ENCODE results near the gene DENND4C. TPM values are rescaled to one million over a fixed set of nuclear protein-coding genes. Genes with fewer than 3 reads are reported as not detected.

DENND4C gene
- total and polyA plus RNA-seq, 2 of the 4 experiments (the other 2 are of a cell fraction): 9.0 to 32.6 TPM

GRCh38 chr9:19216466-19216865 lies 14.0 kb upstream of the DENND4C start:
- Histone ChIP-seq H3K36me3 (ENCODE audit: control insufficient read depth, insufficient read depth, low read length) (no peaks in the 10 kb centered on the region), H4K5ac (ENCODE audit: low read depth, low read length) (no peak overlapping the region), H3K14ac (replicated peaks; ENCODE audit: low read depth, low read length) (no peak overlapping the region), H2BK120ac (ENCODE audit: low read depth, low read length) (no peak overlapping the region), H2BK15ac (ENCODE audit: low read depth, low read length) (no peak overlapping the region), H4K91ac (ENCODE audit: insufficient read depth, low read depth, low read length) (no peak overlapping the region), H3K18ac (ENCODE audit: low read depth, low read length) (no peak overlapping the region), H2AK5ac (ENCODE audit: low read depth, low read length) (no peak overlapping the region), H3K4me1 (ENCODE audit: control insufficient read depth, insufficient read depth, low read length) (no peaks in the 10 kb centered on the region), H3K23ac (ENCODE audit: low read depth, low read length) (no peak overlapping the region), H3K9me1 (ENCODE audit: insufficient read depth, low read length) (no peaks in the 10 kb centered on the region), H2BK20ac (ENCODE audit: low read depth, low read length) (no peak overlapping the region), H3K27ac (ENCODE audit: insufficient read depth, low read length) (no peak overlapping the region), H3K4ac (ENCODE audit: low read depth, low read length) (no peak overlapping the region), H3K4me2 (ENCODE audit: low read depth, low read length) (no peak overlapping the region), H3K9me3 (ENCODE audit: control insufficient read depth, insufficient read depth, low read length) (no peaks in the 10 kb centered on the region), H2AK9ac (replicated peaks; ENCODE audit: low read depth, low read length, poor library complexity) (no peak overlapping the region), H4K8ac (ENCODE audit: low read depth in 2 of 2, low read length in 2 of 2) (no peak overlapping the region), H4K20me1 (ENCODE audit: insufficient read depth, low read length) (no peaks in the 10 kb centered on the region), H3K27me3 (ENCODE audit: control insufficient read depth, insufficient read depth, low read length) (no peaks in the 10 kb centered on the region; the same call in 1 of the 2 replicates), H3K4me3 (ENCODE audit: insufficient read depth, low read depth, low read length) (no peak overlapping the region), H3K56ac (ENCODE audit: extremely low read depth, insufficient read depth, low read length) (no peak overlapping the region), H2AFZ (replicated peaks; ENCODE audit: low read length, poor library complexity) (no peak overlapping the region), H2BK5ac (ENCODE audit: low read depth, low read length, poor library complexity, severe bottlenecking) (no peak overlapping the region), H3K79me1 (ENCODE audit: low read depth in 1 of 2, low read length in 2 of 2) (no peaks in the 10 kb centered on the region), H3K9ac (ENCODE audit: low read depth, low read length) (no peak overlapping the region)
- in situ Hi-C loops (cut with MboI; ENCODE audit: low sequenced_read_pairs) (no loop called here), dilution Hi-C loops (cut with HindIII; ENCODE audit: low sequenced_read_pairs, unreplicated experiment) (no loop called here), intact Hi-C loops (cut with micrococcal nuclease) (no loop called here)
- TF ChIP-seq, protein P1, sequence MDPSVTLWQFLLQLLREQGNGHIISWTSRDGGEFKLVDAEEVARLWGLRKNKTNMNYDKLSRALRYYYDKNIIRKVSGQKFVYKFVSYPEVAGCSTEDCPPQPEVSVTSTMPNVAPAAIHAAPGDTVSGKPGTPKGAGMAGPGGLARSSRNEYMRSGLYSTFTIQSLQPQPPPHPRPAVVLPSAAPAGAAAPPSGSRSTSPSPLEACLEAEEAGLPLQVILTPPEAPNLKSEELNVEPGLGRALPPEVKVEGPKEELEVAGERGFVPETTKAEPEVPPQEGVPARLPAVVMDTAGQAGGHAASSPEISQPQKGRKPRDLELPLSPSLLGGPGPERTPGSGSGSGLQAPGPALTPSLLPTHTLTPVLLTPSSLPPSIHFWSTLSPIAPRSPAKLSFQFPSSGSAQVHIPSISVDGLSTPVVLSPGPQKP (IDR thresholded peaks at IDR 0.05; ENCODE audit: borderline replicate concordance, low read depth, low read length): no peak
- no peak for TF ChIP-seq RCOR1 (IDR thresholded peaks at IDR 0.05; ENCODE audit: insufficient replicate concordance, low read length)
- DNase-seq (no peak), ATAC-seq (ENCODE audit: low read depth) (no peak)
- ChIA-PET POLR2A (ENCODE audit: unreplicated experiment) (no interaction called here), CTCF (no interaction called here)
- no CpG with 5 or more reads among the region's 2 CpGs for WGBS, 2 experiments (ENCODE audit: extremely low coverage in 2 of 2, insufficient read length in 1 of 2)
- BruUV-seq (replicated peaks): no TSS peak

Data from IMR-90 (cell line).